ENCODE results near the gene CAPRIN2. TPM values are rescaled to one million over a fixed set of nuclear protein-coding genes. Genes with fewer than 3 reads are reported as not detected.

The CAPRIN2 gene
- total RNA-seq, 2 donors from 2014 or later, result 52.8 to 61.8 TPM

DNA sequence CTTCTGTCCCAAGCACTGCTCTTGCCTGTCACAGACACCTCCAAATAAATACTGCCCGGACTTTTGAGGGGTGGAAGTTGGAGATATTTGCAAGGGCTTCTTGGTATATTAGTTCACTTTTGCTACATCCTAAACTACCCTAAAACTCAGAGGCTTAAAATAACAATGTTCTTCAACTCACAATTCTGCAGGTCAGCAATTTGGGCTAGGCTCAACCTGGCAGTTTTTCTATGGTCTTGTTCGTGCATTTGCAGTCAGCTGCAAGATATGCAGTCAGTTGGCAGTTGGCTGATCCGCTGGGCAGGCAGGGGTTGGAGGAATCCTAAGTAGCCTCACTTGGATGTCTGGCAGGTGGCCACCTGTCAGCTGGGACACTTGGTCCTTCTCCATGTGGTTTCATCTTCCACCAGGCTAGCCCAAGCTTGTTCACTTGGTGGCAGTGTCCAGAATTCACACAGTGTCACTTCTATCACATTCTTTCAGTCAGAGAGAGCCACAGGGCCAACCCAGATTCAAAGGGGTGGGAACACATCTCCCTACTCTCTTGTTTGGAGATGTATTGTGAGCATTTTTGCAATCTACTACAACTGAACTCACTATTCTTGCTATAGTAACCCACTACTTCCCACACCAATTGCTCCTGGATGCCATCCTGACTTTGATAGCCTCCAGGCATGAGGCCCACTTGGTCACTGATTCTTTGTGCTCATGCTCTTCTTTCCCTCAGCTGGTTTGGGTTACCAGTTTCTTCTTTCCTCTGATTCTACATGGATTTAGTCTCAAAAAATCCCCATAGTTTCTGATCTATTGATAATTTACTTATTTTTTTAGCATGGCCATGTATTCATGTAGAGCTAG is 27.8 kb upstream of the CAPRIN2 start:
- no peak for ATAC-seq (ENCODE audit: insufficient number of reproducible peaks, low FRiP score, low read depth)
- Histone ChIP-seq H3K9me3 (no peaks in the 10 kb centered on the region), H3K4me1 (ENCODE audit: control insufficient read depth in 1 of 2, low read depth in 2 of 2) (no peaks in the 10 kb centered on the region), H3K27ac (no peak overlapping the region), H3K27me3 (replicated peaks; ENCODE audit: insufficient read depth) (no peaks in the 10 kb centered on the region), H3K4me3 (no peak overlapping the region), H3K36me3 (no peaks in the 10 kb centered on the region)
- no peak for DNase-seq (ENCODE audit: low spot score)
- TF ChIP-seq, protein P1, sequence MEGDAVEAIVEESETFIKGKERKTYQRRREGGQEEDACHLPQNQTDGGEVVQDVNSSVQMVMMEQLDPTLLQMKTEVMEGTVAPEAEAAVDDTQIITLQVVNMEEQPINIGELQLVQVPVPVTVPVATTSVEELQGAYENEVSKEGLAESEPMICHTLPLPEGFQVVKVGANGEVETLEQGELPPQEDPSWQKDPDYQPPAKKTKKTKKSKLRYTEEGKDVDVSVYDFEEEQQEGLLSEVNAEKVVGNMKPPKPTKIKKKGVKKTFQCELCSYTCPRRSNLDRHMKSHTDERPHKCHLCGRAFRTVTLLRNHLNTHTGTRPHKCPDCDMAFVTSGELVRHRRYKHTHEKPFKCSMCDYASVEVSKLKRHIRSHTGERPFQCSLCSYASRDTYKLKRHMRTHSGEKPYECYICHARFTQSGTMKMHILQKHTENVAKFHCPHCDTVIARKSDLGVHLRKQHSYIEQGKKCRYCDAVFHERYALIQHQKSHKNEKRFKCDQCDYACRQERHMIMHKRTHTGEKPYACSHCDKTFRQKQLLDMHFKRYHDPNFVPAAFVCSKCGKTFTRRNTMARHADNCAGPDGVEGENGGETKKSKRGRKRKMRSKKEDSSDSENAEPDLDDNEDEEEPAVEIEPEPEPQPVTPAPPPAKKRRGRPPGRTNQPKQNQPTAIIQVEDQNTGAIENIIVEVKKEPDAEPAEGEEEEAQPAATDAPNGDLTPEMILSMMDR (IDR thresholded peaks at IDR 0.05), result no peak

DNA sequence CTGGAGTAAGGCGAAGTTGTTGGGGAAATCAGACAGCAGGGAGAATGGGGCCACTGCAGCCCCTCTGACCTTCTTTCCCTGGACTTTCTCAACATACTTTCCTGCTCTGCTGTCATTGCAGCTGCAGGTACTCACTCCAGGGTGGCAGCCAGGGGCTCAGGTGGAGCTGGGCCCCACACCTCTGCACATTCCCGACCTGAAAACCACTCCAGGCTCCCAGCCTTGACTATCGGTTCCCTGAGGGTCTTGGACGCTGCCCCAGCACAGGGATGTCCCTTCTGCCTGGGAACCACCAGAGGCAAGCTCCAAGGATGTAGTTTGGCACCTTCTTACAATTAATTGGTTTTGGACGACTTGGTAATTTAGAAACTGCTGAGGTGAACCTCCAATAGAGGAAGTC is 24.8 kb upstream of the CAPRIN2 start:
- H3K27ac ChIP-seq, result no peak overlapping the region
- no peaks in the 10 kb centered on the region for H3K9me3 ChIP-seq
- H3K4me1 ChIP-seq (ENCODE audit: control insufficient read depth in 1 of 2, low read depth in 2 of 2), result no peaks in the 10 kb centered on the region
- ATAC-seq (ENCODE audit: insufficient number of reproducible peaks, low FRiP score, low read depth) (no peak), DNase-seq (ENCODE audit: low spot score) (no peak)
- H3K27me3 ChIP-seq (replicated peaks; ENCODE audit: insufficient read depth), result no peaks in the 10 kb centered on the region
- H3K36me3 ChIP-seq, result no peaks in the 10 kb centered on the region
- H3K4me3 ChIP-seq, result no peak overlapping the region
- TF ChIP-seq, protein P1 (IDR thresholded peaks at IDR 0.05), result no peak

DNA sequence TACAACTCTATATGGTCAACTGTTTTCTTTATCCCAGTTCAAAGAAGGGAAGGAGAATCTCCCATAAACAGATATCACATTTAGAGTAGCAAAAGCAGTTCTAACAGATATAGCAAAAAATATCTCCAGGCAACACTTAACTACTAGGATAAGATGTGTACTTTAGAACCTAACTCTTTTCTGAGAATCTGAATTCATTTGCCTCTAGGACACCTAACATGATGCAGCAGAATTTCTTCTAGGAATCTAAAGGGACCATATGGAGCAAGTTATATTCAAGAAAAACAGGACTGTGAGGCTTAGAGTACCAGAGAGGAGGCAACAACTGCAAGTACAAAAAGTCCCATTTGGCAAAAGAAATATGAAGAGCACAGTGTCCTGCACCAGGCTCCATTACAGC is 24.4 kb upstream of the CAPRIN2 start:
- Histone ChIP-seq H3K9me3 (no peaks in the 10 kb centered on the region), H3K4me3 (no peak overlapping the region), H3K27ac (no peak overlapping the region), H3K4me1 (ENCODE audit: control insufficient read depth in 1 of 2, low read depth in 2 of 2) (no peaks in the 10 kb centered on the region), H3K36me3 (no peaks in the 10 kb centered on the region), H3K27me3 (replicated peaks; ENCODE audit: insufficient read depth) (no peaks in the 10 kb centered on the region)
- ATAC-seq (ENCODE audit: insufficient number of reproducible peaks, low FRiP score, low read depth), result no peak
- TF ChIP-seq, protein P1 (IDR thresholded peaks at IDR 0.05), result no peak
- no peak for DNase-seq (ENCODE audit: low spot score)

DNA sequence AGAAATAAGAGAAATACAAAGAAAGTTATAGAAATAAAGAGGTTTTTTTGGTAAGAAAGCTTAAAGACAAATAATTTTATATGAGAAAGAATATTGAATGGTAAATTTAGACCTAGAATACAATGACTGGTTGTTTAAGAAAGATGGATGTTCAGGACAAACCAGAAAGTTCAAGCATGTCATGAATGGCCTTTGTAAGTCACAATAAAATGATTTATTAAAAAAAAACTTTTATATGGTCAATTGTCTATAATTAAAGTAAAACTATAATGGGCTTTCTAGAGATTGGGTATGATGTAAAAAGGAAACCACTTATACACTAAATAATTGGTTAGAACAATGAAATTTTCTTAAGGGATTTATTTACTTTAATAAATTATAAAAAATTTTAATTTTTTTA is 19.8 kb upstream of the CAPRIN2 start:
- Histone ChIP-seq H3K9me3 (no peaks in the 10 kb centered on the region), H3K27me3 (replicated peaks; ENCODE audit: insufficient read depth) (no peaks in the 10 kb centered on the region), H3K36me3 (no peaks in the 10 kb centered on the region), H3K4me1 (ENCODE audit: control insufficient read depth in 1 of 2, low read depth in 2 of 2) (no peaks in the 10 kb centered on the region), H3K4me3 (no peak overlapping the region), H3K27ac (no peak overlapping the region)
- TF ChIP-seq, protein P1 (IDR thresholded peaks at IDR 0.05), result no peak
- no peak for DNase-seq (ENCODE audit: low spot score)
- no peak for ATAC-seq (ENCODE audit: insufficient number of reproducible peaks, low FRiP score, low read depth)

DNA sequence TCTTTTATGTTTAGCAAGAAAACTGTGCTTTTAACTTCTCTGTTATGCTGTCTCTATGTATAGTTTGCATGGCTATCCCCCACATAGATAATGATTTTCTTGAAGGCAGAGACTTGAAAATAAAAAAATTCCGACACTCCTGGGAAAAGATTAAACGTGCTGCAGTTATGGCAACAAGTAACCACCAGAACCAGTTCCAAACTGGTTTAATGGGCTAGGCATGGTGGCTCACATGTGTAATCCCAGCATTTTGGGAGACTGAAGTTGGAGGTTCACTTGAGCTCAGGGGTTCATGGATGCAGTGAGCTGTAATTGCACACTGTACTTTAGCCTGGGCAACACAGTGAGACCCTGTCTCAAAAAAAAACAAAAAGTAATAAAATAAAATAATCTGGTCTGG is 15.1 kb upstream of the CAPRIN2 start:
- H3K36me3 ChIP-seq, result no peaks in the 10 kb centered on the region
- TF ChIP-seq, protein P1 (IDR thresholded peaks at IDR 0.05), result no peak
- no peaks in the 10 kb centered on the region for H3K4me1 ChIP-seq (ENCODE audit: control insufficient read depth in 1 of 2, low read depth in 2 of 2)
- no peak overlapping the region for H3K27ac ChIP-seq
- ATAC-seq (ENCODE audit: insufficient number of reproducible peaks, low FRiP score, low read depth) (no peak), DNase-seq (ENCODE audit: low spot score) (no peak)
- no peak overlapping the region for H3K4me3 ChIP-seq
- H3K27me3 ChIP-seq (replicated peaks; ENCODE audit: insufficient read depth), result no peaks in the 10 kb centered on the region
- no peaks in the 10 kb centered on the region for H3K9me3 ChIP-seq

Data from thoracic aorta (tissue), 2 donors.